ENCODE measurements around the gene MIGA2. TPM values are rescaled to one million over a fixed set of nuclear protein-coding genes. Genes with fewer than 3 reads are reported as not detected.

Gene MIGA2
- total RNA-seq, 1 experiment from 2014 or later: 34.8 TPM

DNA sequence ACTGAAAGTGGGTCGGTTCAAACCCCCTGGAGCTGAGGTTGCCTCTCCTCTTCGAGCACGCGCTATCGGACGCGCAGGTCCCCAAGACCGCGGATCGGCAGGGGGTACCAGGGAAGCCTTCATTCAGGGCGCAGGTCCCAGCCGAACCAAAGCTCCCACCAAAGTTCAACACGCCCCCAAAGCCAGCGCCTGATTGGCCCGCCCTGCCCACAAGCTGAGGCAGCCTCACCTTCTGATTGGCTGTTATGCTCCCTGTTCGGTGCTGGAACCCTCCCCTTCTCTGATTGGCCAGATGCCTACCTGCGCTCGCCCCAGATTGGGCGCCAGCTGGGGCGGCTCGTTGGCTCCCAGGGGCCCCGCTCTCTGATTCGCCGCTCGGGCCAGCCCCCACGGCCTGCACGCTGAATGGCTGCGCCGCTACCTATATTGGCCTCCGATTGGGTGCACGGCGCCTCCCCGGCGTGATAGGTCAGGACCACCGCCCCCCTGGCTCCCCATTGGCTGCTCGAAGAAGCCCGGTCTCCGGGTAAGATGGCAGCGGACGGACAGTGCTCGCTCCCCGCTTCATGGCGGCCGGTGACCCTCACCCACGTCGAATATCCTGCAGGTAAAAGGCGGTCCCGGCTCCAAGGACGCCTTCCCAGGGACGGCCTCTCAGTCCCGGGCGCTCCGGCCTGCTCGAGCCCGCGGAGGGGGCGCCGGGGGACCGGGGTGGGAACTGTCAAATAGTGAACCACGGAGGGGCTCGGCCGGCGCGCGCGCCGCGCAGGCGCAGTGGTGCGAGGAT is 44.4 kb downstream of the MIGA2 start, which contains the start of gene DOLPP1:
Gene DOLPP1, plus strand, starts transcription at position 511 of the 787 bp plus-strand sequence. Its CDS starts 21 bp downstream, at position 532.
- Mint-ChIP-seq H3K27me3 (ENCODE audit: insufficient read depth, unreplicated experiment) (no peaks in the 10 kb centered on the region), H3K9me3 (ENCODE audit: unreplicated experiment) (no peaks in the 10 kb centered on the region), H3K36me3 (ENCODE audit: insufficient read depth, unreplicated experiment) (peaks cover 13% of the 10 kb centered on the region), H3K4me1 (ENCODE audit: low read depth, unreplicated experiment) (peaks cover 5% of the 10 kb centered on the region), H3K27ac (ENCODE audit: unreplicated experiment) (peak within 1 kb of the TSS; percentile 80), H3K4me3 (ENCODE audit: unreplicated experiment) (peak within 1 kb of the TSS; percentile 86)
- Histone ChIP-seq H3K4me1 (peaks cover 14% of the 10 kb centered on the region; the same call in 1 of the 2 replicates), H3K36me3 (ENCODE audit: control insufficient read depth, insufficient read depth, low read length) (no peaks in the 10 kb centered on the region), H3K4me3 (ENCODE audit: low read depth, low read length) (peak within 1 kb of the TSS; percentile 70), H3K9me3 (no peaks in the 10 kb centered on the region), H3K27me3 (replicated peaks; ENCODE audit: control insufficient read depth, insufficient read depth, low read length) (no peaks in the 10 kb centered on the region)
- intact Hi-C loops (cut with micrococcal nuclease; ENCODE audit: unreplicated experiment): loop anchor here (1.0 kb wide), 2 partner anchors 30 to 52 kb away; partner anchors contain the start of genes CRAT and SH3GLB2
- DNase-seq: peak; percentile 99 to 100
- ChIA-PET POLR2A (interaction anchor here (0.6 to 1.7 kb wide), 8 partner anchors 18 to 415 kb away, joined by 3 to 5 read pairs (median 3); partner anchors contain the start of genes IER5L, SH3GLB2 and SPOUT1), CTCF (interaction anchor here (0.6 to 1.7 kb wide), 8 partner anchors 17 to 544 kb away, joined by 3 to 14 read pairs (median 3); partner anchors contain the start of genes ENDOG and SH3GLB2)
- no TSS peak for BruUV-seq (replicated peaks)
- TF ChIP-seq, protein P1, sequence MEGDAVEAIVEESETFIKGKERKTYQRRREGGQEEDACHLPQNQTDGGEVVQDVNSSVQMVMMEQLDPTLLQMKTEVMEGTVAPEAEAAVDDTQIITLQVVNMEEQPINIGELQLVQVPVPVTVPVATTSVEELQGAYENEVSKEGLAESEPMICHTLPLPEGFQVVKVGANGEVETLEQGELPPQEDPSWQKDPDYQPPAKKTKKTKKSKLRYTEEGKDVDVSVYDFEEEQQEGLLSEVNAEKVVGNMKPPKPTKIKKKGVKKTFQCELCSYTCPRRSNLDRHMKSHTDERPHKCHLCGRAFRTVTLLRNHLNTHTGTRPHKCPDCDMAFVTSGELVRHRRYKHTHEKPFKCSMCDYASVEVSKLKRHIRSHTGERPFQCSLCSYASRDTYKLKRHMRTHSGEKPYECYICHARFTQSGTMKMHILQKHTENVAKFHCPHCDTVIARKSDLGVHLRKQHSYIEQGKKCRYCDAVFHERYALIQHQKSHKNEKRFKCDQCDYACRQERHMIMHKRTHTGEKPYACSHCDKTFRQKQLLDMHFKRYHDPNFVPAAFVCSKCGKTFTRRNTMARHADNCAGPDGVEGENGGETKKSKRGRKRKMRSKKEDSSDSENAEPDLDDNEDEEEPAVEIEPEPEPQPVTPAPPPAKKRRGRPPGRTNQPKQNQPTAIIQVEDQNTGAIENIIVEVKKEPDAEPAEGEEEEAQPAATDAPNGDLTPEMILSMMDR (IDR thresholded peaks at IDR 0.05; ENCODE audit: insufficient read depth in 1 of 2, low read depth in 1 of 2, low read length in 1 of 2, severe bottlenecking in 1 of 2, unreplicated experiment in 1 of 2): no peak

DNA sequence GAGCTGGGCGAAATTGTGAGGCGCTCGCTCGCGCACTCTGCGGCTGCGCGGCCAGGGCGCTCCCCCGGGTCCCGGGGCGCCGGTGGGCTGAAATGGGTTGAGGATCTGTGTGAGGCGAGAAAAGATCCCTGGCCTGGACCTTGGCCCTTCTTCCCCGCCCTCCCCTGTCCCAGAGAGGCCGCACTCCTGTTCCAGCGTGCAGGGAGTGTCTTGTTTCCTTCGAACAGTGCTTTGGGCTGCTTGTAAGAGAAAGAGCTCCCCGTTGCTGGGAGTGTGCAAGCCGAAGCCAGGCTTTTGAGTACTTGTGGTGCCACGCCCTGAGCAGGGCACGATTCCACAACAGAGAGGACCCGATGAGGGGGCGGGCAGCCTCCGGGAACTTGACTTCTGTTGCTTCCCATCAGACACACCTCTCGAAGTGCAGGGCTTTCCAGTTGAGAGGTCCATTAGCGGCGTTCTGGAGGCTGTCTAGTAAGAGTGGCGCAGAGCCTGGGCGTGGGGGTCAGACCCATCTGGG is 45.0 kb downstream of the MIGA2 start:
- peaks cover 14% of the 10 kb centered on the region; the same call in 1 of the 2 replicates for H3K4me1 ChIP-seq
- TF ChIP-seq, protein P1 (IDR thresholded peaks at IDR 0.05; ENCODE audit: insufficient read depth in 1 of 2, low read depth in 1 of 2, low read length in 1 of 2, severe bottlenecking in 1 of 2, unreplicated experiment in 1 of 2): no peak
- no peak for DNase-seq
- no peaks in the 10 kb centered on the region for H3K36me3 ChIP-seq (ENCODE audit: control insufficient read depth, insufficient read depth, low read length)
- H3K27me3 ChIP-seq (replicated peaks; ENCODE audit: control insufficient read depth, insufficient read depth, low read length): no peaks in the 10 kb centered on the region
- no peaks in the 10 kb centered on the region for H3K9me3 ChIP-seq
- Mint-ChIP-seq H3K4me3 (ENCODE audit: unreplicated experiment) (peak overlapping the region; percentile 86), H3K27me3 (ENCODE audit: insufficient read depth, unreplicated experiment) (no peaks in the 10 kb centered on the region), H3K9me3 (ENCODE audit: unreplicated experiment) (no peaks in the 10 kb centered on the region), H3K4me1 (ENCODE audit: low read depth, unreplicated experiment) (peaks cover 5% of the 10 kb centered on the region), H3K36me3 (ENCODE audit: insufficient read depth, unreplicated experiment) (peaks cover 13% of the 10 kb centered on the region), H3K27ac (ENCODE audit: unreplicated experiment) (peak overlapping the region; percentile 80)
- ChIA-PET POLR2A (interaction anchor here (0.6 to 1.7 kb wide), 4 partner anchors 22 to 302 kb away, joined by 3 to 4 read pairs (median 3); partner anchors contain the start of genes SH3GLB2 and SPOUT1), CTCF (interaction anchor here (0.6 to 1.7 kb wide), 7 partner anchors 16 to 263 kb away, joined by 3 to 14 read pairs (median 3); partner anchors contain the start of genes ENDOG and SH3GLB2)
- intact Hi-C loops (cut with micrococcal nuclease; ENCODE audit: unreplicated experiment): loop anchor here (1.0 kb wide), 2 partner anchors 29 to 53 kb away; partner anchors contain the start of genes CRAT and SH3GLB2
- TSS peak; percentile 66 for BruUV-seq (replicated peaks)
- H3K4me3 ChIP-seq (ENCODE audit: low read depth, low read length): peak overlapping the region; percentile 70

DNA sequence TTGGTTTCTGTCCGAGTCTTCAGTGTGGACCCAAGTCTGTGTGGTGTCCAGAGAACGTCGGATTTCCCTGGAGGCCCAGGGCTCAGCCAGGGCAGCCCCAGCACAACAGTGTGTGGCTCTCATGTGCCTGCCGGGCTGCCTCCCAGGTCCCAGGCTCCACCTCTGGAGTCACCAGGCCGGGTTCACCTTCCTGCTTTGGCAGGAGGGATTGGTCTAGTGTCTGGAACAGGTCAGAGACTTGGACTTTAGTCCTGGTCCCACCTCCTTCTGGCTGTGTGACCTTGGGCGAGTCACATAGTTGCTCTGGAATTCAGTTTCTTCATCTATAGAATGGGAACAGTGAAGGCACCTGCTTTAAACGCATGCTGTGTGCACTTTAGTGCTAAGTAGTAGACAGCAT is 47.7 kb downstream of the MIGA2 start:
- H3K27me3 Mint-ChIP-seq (ENCODE audit: insufficient read depth, unreplicated experiment): no peaks in the 10 kb centered on the region
- H3K36me3 Mint-ChIP-seq (ENCODE audit: insufficient read depth, unreplicated experiment): peaks cover 13% of the 10 kb centered on the region
- Histone ChIP-seq H3K4me1 (peaks cover 8% of the 10 kb centered on the region; the same call in 1 of the 2 replicates), H3K36me3 (ENCODE audit: control insufficient read depth, insufficient read depth, low read length) (no peaks in the 10 kb centered on the region), H3K9me3 (no peaks in the 10 kb centered on the region), H3K27me3 (replicated peaks; ENCODE audit: control insufficient read depth, insufficient read depth, low read length) (no peaks in the 10 kb centered on the region), H3K4me3 (ENCODE audit: low read depth, low read length) (no peak overlapping the region)
- peaks cover 5% of the 10 kb centered on the region for H3K4me1 Mint-ChIP-seq (ENCODE audit: low read depth, unreplicated experiment)
- POLR2A ChIA-PET: no interaction called here
- CTCF ChIA-PET: no interaction called here
- H3K27ac Mint-ChIP-seq (ENCODE audit: unreplicated experiment): no peak overlapping the region
- no TSS peak for BruUV-seq (replicated peaks)
- TF ChIP-seq, protein P1 (IDR thresholded peaks at IDR 0.05; ENCODE audit: insufficient read depth in 1 of 2, low read depth in 1 of 2, low read length in 1 of 2, severe bottlenecking in 1 of 2, unreplicated experiment in 1 of 2): no peak
- H3K9me3 Mint-ChIP-seq (ENCODE audit: unreplicated experiment): no peaks in the 10 kb centered on the region
- no peak for DNase-seq
- intact Hi-C loops (cut with micrococcal nuclease; ENCODE audit: unreplicated experiment): no loop called here
- no peak overlapping the region for H3K4me3 Mint-ChIP-seq (ENCODE audit: unreplicated experiment)

Data from Caco-2 (cell line).